LNCaP clone FGC (cell line): ENCODE results near the gene OR8D1.

Source experiments
- DNase-seq: peaks from one replicate; pipeline ENCODE4 v3.0.0-alpha.2; 2011; ENCODE audit warnings: low read depth
- H3K4me3 ChIP-seq: 2 replicates; pipeline ENCODE4 v1.5.1; 2011; ENCODE audit warnings: mild to moderate bottlenecking, low read depth, low read length, control low read depth
- TF ChIP-seq, protein P1 (sequence below): IDR thresholded peaks from 2 replicates; pipeline ENCODE4 v1.5.1; 2012; ENCODE audit warnings: mild to moderate bottlenecking; ENCODE audit not compliant: control insufficient read depth, insufficient read depth; ENCODE audit errors: extremely low read depth

OR8D1 gene

DNA sequence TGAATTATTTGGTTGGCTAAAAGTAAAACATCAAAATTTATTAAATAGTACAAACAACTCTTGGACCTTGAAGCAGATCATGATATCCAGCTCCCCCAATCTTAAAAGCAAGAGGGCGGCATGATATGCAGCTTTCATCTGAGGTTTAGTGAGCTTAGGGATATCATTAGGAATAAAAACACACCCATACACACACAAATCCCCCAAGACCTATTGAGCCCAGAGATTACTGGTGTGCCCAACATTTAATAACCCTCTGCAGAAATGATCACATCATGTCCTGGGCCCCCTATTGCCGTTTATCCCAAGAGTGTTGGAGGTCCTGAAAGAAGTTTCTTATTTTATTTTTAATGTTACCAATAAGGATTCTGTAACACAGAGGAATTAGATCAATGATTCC, at the start of gene OR8D1:
Gene OR8D1 (minus strand): TSS at position 101 of the 400 bp plus-strand sequence. CDS start 3,183 bp downstream, outside the sequence.
- no peak for DNase-seq

GRCh38 chr11:124359566-124359965, 45.8 kb upstream of the OR8D1 start:
- TF ChIP-seq, protein P1, sequence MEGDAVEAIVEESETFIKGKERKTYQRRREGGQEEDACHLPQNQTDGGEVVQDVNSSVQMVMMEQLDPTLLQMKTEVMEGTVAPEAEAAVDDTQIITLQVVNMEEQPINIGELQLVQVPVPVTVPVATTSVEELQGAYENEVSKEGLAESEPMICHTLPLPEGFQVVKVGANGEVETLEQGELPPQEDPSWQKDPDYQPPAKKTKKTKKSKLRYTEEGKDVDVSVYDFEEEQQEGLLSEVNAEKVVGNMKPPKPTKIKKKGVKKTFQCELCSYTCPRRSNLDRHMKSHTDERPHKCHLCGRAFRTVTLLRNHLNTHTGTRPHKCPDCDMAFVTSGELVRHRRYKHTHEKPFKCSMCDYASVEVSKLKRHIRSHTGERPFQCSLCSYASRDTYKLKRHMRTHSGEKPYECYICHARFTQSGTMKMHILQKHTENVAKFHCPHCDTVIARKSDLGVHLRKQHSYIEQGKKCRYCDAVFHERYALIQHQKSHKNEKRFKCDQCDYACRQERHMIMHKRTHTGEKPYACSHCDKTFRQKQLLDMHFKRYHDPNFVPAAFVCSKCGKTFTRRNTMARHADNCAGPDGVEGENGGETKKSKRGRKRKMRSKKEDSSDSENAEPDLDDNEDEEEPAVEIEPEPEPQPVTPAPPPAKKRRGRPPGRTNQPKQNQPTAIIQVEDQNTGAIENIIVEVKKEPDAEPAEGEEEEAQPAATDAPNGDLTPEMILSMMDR, result no peak
- DNase-seq, result no peak
- H3K4me3 ChIP-seq, result no peak overlapping the region

More for the DNA sequence above, at the start of gene OR8D1:
- no peak within 1 kb of the TSS for H3K4me3 ChIP-seq
- TF ChIP-seq, protein P1, result no peak

DNA sequence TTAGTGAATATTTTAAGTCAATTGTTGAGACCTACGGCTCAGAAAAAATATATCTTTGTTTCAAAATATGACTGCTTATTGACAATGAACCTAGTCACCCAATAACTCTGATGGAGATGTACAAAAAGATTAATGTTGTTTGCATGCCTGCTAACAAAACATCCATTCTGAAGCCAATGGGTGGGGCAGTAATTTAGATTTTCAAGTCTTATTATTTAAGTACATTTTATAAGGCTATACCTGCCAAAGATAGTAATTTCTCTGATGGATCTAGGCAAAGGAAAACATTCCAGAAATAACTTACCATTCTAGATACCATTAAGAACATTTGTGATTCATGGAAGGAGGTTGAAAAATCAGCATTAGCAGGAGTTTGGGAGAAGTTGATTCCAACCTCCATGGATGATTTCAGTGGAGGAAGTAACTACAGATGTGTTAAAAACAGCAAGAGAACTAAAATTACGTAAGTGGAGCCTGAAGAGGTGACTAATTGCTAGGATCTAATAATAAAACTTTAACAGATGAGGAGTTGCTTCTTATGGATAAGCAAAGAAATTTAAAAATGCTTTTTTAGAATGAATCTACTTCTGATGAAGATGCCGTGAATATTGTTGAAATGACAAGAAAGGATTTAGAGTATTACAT, 32.7 kb upstream of the OR8D1 start:
- H3K4me3 ChIP-seq, result no peak overlapping the region
- TF ChIP-seq, protein P1, result no peak
- no peak for DNase-seq

- TF ChIP-seq, protein P1, result no peak
- no peak for DNase-seq
- H3K4me3 ChIP-seq, result no peak overlapping the region
These were observed 30.6 kb upstream of the OR8D1 start for GRCh38 chr11:124344346-124344745.

GRCh38 chr11:124340142-124340447, 26.3 kb upstream of the OR8D1 start:
- no peak overlapping the region for H3K4me3 ChIP-seq
- TF ChIP-seq, protein P1, result no peak
- DNase-seq, result no peak

GRCh38 chr11:124339396-124340141, 25.8 kb upstream of the OR8D1 start:
- TF ChIP-seq, protein P1, result no peak
- no peak overlapping the region for H3K4me3 ChIP-seq
- DNase-seq, result no peak

- no peak overlapping the region for H3K4me3 ChIP-seq
- no peak for DNase-seq
- TF ChIP-seq, protein P1, result no peak
These were observed 18.1 kb upstream of the OR8D1 start for GRCh38 chr11:124331873-124332272.
